ENCODE data around the gene CENPN. TPM values are rescaled to one million over a fixed set of nuclear protein-coding genes. Genes with fewer than 3 reads are reported as not detected.

Gene CENPN
- total RNA-seq, 1 donor from 2014 or later: 5.0 TPM

DNA sequence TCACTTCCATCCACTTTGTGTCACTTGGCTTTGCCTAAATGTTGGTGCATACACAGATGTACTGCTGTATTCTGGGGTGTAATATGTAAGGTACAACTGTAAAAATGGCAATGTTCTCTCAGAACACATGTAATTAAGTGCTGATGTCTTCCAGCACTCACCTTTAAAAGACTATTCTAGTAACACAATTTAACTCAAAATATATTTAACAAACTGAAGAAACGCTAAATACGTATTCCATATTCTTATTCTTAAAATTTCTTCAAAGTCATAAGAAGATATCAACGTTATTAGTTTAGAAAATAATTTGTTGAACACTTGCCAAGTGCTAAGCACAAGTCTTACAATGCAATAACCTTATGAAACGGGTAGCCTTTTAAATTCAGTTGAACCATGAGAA, 4.0 kb upstream of the CENPN start:
- TF ChIP-seq CTCF (IDR thresholded peaks at IDR 0.05): no peak
- H3K36me3 ChIP-seq: no peaks in the 10 kb centered on the region
- H3K27ac ChIP-seq: no peak overlapping the region
- no peaks in the 10 kb centered on the region for H3K27me3 ChIP-seq (ENCODE audit: low read depth)
- DNase-seq (no peak), ATAC-seq (no peak)
- H3K4me1 ChIP-seq: peaks cover 28% of the 10 kb centered on the region
- intact Hi-C loops (cut with DNase I): no loop called here
- no peak overlapping the region for H3K4me3 ChIP-seq
- H3K9me3 ChIP-seq: no peaks in the 10 kb centered on the region

GRCh38 chr16:81003610-81004460, 3.2 kb upstream of the CENPN start:
- no peak for ATAC-seq
- intact Hi-C loops (cut with DNase I): no loop called here

DNA sequence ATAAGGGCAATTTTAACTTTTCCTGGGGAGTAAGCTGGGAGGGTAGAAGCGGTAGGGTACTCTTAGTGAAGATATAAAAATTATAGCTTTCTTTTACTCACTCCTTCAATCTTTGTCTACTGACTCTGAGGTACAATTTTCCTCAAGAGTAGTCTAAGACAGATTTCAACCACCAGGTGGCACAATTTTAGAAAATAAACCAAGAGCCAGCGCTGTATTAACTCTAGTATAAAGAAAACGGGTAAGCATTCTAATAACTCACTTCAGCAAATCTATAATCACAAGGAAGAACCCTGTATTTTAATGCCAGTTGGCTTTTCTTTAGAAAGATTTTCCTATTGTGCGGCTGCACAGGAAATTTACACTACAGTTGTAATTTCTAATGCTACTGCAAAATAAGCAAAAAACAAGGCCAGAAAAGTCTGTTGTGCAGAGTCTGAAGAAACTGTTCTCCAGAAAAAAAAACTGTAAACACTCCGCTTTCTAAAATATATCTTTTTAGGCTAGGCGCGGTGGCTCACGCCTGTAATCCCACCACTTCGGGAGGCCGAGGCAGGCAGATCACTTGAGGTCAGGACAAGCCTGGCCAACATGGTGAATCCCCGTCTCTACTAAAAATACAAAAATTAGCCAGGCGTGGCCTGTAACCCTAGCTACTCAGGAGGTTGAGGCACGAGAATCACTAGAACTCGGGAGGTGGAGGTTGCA, 2.2 kb upstream of the CENPN start:
- ATAC-seq (no peak), DNase-seq (no peak)
- Histone ChIP-seq H3K27ac (peak overlapping the region; percentile 61), H3K9me3 (no peaks in the 10 kb centered on the region), H3K36me3 (no peaks in the 10 kb centered on the region), H3K27me3 (ENCODE audit: low read depth) (no peaks in the 10 kb centered on the region), H3K4me3 (peak overlapping the region; percentile 92), H3K4me1 (peaks cover 29% of the 10 kb centered on the region)
- intact Hi-C loops (cut with DNase I): no loop called here
- TF ChIP-seq CTCF (IDR thresholded peaks at IDR 0.05): peak; percentile 64

More at GRCh38 chr16:81003610-81004460, 3.2 kb upstream of the CENPN start:
- no peaks in the 10 kb centered on the region for H3K27me3 ChIP-seq (ENCODE audit: low read depth)
- no peak for TF ChIP-seq CTCF (IDR thresholded peaks at IDR 0.05)
- H3K27ac ChIP-seq: peak overlapping the region; percentile 61
- H3K9me3 ChIP-seq: no peaks in the 10 kb centered on the region
- DNase-seq: no peak
- H3K36me3 ChIP-seq: no peaks in the 10 kb centered on the region
- peaks cover 29% of the 10 kb centered on the region for H3K4me1 ChIP-seq
- H3K4me3 ChIP-seq: peak overlapping the region; percentile 92

DNA sequence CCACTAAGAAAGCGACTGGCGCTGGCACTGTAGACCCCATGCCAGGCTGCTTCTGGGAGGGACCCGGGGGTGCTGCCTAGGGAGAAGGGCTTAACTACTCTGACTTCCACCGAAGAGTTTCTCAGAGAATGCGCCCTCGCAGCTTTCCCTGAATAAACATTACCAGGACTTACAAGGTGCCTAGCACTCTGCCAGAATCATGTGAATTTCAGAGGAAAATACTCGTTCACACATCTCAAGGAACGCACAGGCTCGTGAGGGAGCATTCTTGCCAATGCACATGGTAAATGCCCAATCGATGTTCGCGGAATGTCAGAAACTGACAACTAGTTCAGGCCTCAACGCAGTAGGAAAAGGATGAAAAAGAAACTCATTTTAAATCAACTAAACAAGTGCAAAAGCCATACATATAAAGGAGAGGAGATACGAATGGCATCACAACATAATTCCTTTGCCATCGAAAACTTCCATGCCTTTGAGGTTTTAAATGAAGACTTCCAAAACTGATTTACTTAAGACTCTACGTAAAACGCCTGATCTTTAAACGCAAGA, 1.3 kb upstream of the CENPN start:
- Histone ChIP-seq H3K4me1 (peaks cover 29% of the 10 kb centered on the region), H3K4me3 (peak overlapping the region; percentile 92), H3K27me3 (ENCODE audit: low read depth) (no peaks in the 10 kb centered on the region), H3K27ac (peak overlapping the region; percentile 99), H3K9me3 (no peaks in the 10 kb centered on the region), H3K36me3 (no peaks in the 10 kb centered on the region)
- intact Hi-C loops (cut with DNase I): no loop called here
- TF ChIP-seq CTCF (IDR thresholded peaks at IDR 0.05): no peak
- no peak for DNase-seq
- no peak for ATAC-seq

DNA sequence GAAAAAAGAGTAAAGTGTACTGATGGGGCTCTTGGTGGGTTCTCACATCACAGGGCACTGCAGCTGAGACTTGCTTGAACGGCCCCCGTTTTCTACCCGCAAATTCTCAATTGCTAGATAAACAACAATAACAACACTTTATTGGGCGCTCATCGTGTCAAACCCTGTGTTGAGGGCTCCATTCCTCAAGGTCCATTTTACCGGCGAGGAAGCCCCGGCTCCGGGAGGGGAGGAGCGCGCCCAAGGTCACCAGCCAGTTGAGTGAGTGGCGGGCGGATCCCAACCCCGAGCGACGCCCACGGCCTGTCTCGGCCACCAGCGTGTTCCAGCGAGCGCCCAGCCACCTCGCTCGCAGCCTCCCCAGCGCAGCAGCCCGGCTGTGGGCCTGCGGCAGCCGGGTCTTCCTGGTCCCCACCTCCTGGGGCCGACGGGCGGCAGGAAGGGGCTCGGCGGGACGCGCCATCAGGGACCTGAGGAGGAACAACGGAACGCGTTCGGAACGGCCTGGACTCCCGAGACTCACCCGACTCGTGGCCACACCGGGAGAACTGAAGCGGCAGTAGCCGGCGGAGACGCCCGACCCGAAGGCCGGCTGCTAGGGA, 702 bp upstream of the CENPN start:
- H3K4me1 ChIP-seq: peaks cover 29% of the 10 kb centered on the region
- H3K36me3 ChIP-seq: no peaks in the 10 kb centered on the region
- ATAC-seq (peak; percentile 75 to 82), DNase-seq (peak; percentile 88)
- H3K9me3 ChIP-seq: no peaks in the 10 kb centered on the region
- H3K4me3 ChIP-seq: peak overlapping the region; percentile 92
- intact Hi-C loops (cut with DNase I): no loop called here
- TF ChIP-seq CTCF (IDR thresholded peaks at IDR 0.05): no peak
- H3K27ac ChIP-seq: peak overlapping the region; percentile 99
- H3K27me3 ChIP-seq (ENCODE audit: low read depth): no peaks in the 10 kb centered on the region

Measured in lower lobe of right lung (tissue), 2 donors.